ENCODE results near the gene EPHB1.
A peak's percentile ranks its signal among the peaks of the same experiment; 100 is the strongest.

EPHB1 gene

DNA sequence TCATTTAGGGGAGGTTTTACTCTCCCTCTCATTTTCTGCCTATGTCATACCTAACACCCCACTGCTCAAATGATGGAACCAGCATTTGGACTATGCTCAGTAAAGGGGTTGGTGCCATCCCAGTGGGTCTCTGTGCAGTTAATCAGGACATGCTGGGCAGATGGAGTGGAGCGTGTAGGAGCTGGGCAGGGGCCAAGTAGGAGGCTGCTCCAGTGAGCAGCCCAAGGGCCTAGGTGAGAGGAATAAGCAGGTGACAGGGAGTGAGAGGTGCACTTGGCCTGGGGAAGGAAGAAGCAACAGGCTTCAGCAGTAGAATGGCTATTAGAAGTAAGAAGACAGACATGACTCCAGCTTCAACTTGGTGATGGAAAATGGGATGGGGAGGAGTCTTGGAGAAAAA is 72.2 kb downstream of the EPHB1 start:
- TF ChIP-seq, protein P1, sequence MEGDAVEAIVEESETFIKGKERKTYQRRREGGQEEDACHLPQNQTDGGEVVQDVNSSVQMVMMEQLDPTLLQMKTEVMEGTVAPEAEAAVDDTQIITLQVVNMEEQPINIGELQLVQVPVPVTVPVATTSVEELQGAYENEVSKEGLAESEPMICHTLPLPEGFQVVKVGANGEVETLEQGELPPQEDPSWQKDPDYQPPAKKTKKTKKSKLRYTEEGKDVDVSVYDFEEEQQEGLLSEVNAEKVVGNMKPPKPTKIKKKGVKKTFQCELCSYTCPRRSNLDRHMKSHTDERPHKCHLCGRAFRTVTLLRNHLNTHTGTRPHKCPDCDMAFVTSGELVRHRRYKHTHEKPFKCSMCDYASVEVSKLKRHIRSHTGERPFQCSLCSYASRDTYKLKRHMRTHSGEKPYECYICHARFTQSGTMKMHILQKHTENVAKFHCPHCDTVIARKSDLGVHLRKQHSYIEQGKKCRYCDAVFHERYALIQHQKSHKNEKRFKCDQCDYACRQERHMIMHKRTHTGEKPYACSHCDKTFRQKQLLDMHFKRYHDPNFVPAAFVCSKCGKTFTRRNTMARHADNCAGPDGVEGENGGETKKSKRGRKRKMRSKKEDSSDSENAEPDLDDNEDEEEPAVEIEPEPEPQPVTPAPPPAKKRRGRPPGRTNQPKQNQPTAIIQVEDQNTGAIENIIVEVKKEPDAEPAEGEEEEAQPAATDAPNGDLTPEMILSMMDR (IDR thresholded peaks at IDR 0.05; ENCODE audit: low read depth, low read length) = no peak
- DNase-seq (ENCODE audit: low read depth, low spot score) = no peak
- in situ Hi-C loops (cut with HindIII; ENCODE audit: low sequenced_read_pairs) = no loop called here
- no peak overlapping the region for H3K4me3 ChIP-seq (ENCODE audit: low read depth, low read length)

DNA sequence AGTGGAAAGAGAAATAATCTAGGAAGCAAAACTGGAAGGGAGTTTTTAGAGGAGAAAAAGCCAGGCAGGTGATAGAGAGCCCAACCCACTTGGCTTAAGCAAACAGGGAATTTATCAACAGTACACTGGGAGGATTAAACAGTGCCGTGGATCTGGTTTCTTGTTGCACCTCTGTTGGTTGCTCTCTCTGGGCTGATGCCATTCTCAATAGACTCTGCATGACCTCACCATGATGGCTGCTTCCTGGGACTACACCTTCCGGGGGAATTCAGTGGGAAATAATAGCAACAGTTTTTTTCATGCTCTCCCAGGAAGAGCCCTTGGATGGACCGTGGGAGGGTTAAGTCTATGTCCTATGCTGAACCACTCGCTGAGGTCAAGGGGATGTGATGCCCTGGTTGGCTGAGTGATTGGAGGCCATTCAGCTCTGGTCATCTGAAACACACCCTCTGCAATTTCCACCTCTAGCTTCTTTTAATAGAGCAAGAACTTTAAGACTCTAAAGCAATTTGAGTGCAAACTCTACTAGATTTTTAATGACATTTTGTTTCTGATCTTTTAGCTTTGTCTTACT is 74.2 kb downstream of the EPHB1 start:
- TF ChIP-seq, protein P1 (IDR thresholded peaks at IDR 0.05; ENCODE audit: low read depth, low read length) = no peak
- DNase-seq (ENCODE audit: low read depth, low spot score) = no peak
- in situ Hi-C loops (cut with HindIII; ENCODE audit: low sequenced_read_pairs) = no loop called here
- H3K4me3 ChIP-seq (ENCODE audit: low read depth, low read length) = no peak overlapping the region

DNA sequence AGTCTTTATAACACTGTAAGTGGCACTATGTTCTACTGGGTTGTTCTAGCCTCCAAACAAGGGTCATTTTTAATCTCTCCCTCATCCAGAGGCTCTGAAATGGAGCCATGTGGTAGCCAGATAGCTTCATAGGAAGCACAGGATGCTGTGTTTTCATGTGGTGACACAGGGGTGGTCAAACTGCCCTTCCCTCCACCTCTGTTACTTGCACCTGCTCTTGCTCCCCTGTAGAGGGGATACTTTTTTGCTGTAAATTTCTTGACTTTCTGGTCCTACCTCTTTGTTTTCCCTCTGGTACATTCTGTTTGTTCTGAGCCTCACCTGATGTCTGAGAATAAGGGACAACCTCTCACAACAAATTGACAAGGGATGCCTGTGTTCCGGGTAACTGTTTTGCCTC is 76.8 kb downstream of the EPHB1 start:
- DNase-seq (ENCODE audit: low read depth, low spot score) = no peak
- in situ Hi-C loops (cut with HindIII; ENCODE audit: low sequenced_read_pairs) = no loop called here
- TF ChIP-seq, protein P1 (IDR thresholded peaks at IDR 0.05; ENCODE audit: low read depth, low read length) = no peak
- no peak overlapping the region for H3K4me3 ChIP-seq (ENCODE audit: low read depth, low read length)

DNA sequence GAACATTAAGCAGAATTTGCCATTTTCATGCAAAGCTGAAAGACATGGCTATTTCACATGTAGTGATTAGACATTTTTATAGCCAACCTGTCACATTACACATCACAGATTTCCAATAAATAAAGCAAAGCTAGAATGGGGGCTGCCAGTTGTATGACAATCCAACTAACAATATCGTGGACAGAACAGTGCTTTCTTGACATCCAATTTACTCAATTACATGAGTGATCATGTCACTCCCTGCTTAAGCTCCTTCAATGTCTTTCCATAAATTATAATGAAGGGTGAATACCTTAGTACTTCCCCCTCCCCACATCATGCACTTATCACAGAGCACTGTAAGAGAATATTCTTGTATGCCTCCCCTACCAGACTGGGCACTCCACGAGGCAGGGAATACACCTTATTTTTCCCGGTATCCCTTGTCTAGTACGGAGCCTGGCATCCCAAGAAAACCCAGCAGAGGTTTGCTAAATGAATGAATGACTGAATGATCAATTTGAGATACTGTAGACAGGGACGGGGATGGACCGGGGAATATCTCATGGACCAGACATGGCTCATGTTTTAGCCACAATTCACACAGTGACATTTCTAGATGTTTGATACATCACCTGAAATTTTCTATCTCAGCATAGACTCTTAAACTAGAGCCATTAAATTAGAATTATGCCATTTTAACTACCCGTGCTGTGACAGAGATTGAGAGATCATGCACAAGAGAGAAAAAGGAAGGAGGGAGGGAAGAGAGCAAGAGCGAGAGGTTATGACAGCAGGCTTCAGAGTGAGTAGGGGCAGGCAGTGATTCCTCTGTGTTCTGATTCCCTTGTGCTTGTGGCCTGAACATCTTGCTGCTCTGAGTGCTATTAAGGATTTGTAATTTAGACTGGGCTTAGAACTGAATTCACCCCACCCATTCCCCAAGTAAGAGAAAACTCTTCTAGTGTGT is 77.7 kb downstream of the EPHB1 start:
- in situ Hi-C loops (cut with HindIII; ENCODE audit: low sequenced_read_pairs) = no loop called here
- no peak overlapping the region for H3K4me3 ChIP-seq (ENCODE audit: low read depth, low read length)
- TF ChIP-seq, protein P1 (IDR thresholded peaks at IDR 0.05; ENCODE audit: low read depth, low read length) = no peak
- DNase-seq (ENCODE audit: low read depth, low spot score) = no peak

DNA sequence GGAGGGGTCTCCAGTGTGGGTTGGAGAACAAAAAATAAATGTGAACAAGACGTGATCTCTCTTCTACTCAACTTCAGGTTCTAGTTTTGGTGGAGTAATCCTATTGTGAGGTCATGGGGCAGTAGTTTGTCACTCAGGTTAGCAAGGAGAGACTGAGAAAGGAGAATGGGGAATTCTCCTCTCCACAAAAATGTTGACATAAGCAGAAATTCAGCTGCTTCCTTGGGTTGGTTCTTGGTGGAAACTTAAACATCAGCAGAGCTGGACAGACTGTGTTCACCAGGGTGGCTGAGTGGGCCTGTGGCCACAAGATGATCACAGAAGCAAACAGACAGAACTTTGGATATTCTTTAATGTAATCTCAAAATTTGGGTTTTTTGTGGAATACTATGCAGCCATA is 78.7 kb downstream of the EPHB1 start:
- no peak overlapping the region for H3K4me3 ChIP-seq (ENCODE audit: low read depth, low read length)
- DNase-seq (ENCODE audit: low read depth, low spot score) = no peak
- in situ Hi-C loops (cut with HindIII; ENCODE audit: low sequenced_read_pairs) = no loop called here
- TF ChIP-seq, protein P1 (IDR thresholded peaks at IDR 0.05; ENCODE audit: low read depth, low read length) = no peak

DNA sequence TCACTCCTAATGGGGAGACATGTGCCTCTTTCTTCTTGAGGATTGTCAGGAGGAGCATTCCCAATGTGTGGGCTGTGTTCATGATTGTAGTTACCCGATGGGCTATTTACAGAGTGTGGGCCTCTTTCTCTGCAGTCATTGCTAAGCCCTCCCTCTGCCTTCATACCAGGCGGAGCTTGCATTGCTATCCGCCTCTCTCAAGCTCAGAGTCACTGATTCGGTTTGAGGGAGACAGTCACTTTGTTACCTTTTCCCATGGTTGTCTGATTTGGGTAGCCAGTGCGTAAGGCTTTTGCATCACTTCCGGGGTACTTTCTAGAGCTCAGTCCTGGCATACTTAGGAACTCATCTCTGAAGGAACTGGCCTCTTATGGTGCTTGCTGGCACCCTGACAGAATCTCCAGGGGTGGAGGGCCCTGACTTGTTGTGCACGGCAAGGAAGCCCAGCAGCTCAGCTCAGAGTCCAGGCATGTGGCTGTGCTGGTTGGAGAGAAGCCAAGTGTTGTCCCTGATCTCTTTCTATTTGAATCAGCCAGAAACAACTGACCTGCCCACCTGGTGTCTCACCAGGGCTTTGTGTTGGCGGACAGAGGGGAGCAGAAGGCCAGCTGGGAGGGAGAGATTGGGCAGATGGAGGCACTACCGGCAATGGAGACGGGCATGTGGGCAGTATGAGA is 79.8 kb downstream of the EPHB1 start:
- in situ Hi-C loops (cut with HindIII; ENCODE audit: low sequenced_read_pairs) = no loop called here
- H3K4me3 ChIP-seq (ENCODE audit: low read depth, low read length) = no peak overlapping the region
- DNase-seq (ENCODE audit: low read depth, low spot score) = peak; percentile 5
- TF ChIP-seq, protein P1 (IDR thresholded peaks at IDR 0.05; ENCODE audit: low read depth, low read length) = no peak

All from astrocyte of the spinal cord (primary cell).